A549 (cell line): Measurements from ENCODE around the gene NAA30.

Experiments used
- CEBPB ChIP-seq, 2 experiments: fragments of >200 bp in 1 of 2; sonication (Bioruptor Twin) in 1 of 2; formaldehyde crosslinking in 1 of 2; IDR thresholded peaks; 2 replicates each; pipeline ENCODE4 v1.6.1; 2012 to 2016
- CHD4 ChIP-seq: fragments of 200-600 bp; sonication (generic); IDR thresholded peaks from 2 replicates; pipeline ENCODE4 v1.6.1; 2016; ENCODE audit warnings: antibody characterized with exemption, mild to moderate bottlenecking, borderline replicate concordance
- CTCF ChIP-seq: fragments of >200 bp; sonication (Bioruptor Twin); formaldehyde crosslinking; IDR thresholded peaks from 3 replicates; pipeline ENCODE4 v1.5.1; 2016
- EP300 ChIP-seq, 2 experiments: fragments of >200 bp; sonication (Bioruptor Twin); formaldehyde crosslinking; IDR thresholded peaks; 2 replicates in 1 of 2; 3 replicates in 1 of 2; pipeline ENCODE4 v1.6.1; 2016 to 2017
- HDAC2 ChIP-seq: fragments of 200-600 bp; sonication (generic); IDR thresholded peaks from 2 replicates; pipeline ENCODE4 v1.6.1; 2016
- HMGXB4 ChIP-seq: fragments of 250-450 bp; sonication (Bioruptor Pico); IDR thresholded peaks from 2 replicates; pipeline ENCODE4 v1.5.0; 2021; ENCODE audit warnings: mild to moderate bottlenecking, moderate library complexity, borderline replicate concordance
- MAX ChIP-seq: IDR thresholded peaks from 2 replicates; pipeline ENCODE4 v1.6.1; 2012
- POLR2A ChIP-seq: IDR thresholded peaks from 2 replicates; pipeline ENCODE4 v1.6.1; 2012; ENCODE audit warnings: mild to moderate bottlenecking, low read length
- SMC3 ChIP-seq: fragments of >200 bp; sonication (Bioruptor Twin); formaldehyde crosslinking; IDR thresholded peaks from 3 replicates; pipeline ENCODE4 v1.6.1; 2018; ENCODE audit warnings: inconsistent platforms
- TP53 ChIP-seq: fragments of 250-450 bp; sonication (Bioruptor Pico); IDR thresholded peaks from 2 replicates; pipeline ENCODE4 v1.5.0; 2021; ENCODE audit warnings: mild to moderate bottlenecking, moderate library complexity
- USF2 ChIP-seq: fragments of 450-650 bp; IDR thresholded peaks from 2 replicates; pipeline ENCODE4 v1.6.1; 2014; ENCODE audit warnings: antibody characterized with exemption
- ZFP36 ChIP-seq: fragments of 450-650 bp; IDR thresholded peaks from 2 replicates; pipeline ENCODE4 v1.6.1; 2014; ENCODE audit warnings: borderline replicate concordance; ENCODE audit not compliant: partially characterized antibody
- TF ChIP-seq, protein P1 (sequence below): fragments of 200-600 bp; sonication (generic); IDR thresholded peaks from 2 replicates; pipeline ENCODE4 v1.6.1; 2016; ENCODE audit warnings: antibody characterized with exemption, mild to moderate bottlenecking, moderate library complexity

DNA sequence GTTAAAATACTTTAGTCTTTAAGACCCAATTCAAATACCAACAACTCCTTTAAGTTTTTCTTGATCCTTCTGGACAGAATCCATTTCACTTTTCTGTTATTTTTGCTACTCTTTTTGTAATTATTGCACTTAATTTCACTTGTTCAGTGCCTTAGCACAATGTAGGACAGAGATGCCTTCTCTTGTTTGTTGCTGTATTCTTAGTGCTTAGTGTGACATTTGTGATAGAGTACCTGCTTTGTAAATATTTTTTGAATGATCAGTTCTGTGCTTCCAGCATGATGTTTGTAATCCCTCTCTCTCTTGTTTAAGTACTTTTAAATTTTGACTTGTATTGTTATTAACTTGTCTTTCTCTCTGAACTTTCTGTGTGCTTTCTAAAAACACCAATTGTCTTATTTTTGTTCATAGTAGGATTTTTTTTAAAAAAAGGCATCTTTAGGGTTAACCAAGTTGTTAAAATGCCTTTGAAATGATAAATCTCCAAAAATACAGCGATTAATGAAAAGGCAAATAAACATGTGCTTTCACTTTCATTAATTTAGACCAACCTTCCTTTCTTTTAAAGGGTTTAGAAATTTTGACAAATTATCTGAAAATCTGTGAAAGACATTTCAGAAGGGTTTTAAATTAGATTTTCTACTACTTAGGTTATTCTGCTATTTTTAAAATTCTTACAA is 11.9 kb downstream of the NAA30 start:
- no peak for TF ChIP-seq CTCF
- TF ChIP-seq SMC3: no peak
- TF ChIP-seq HDAC2: no peak
- no peak for TF ChIP-seq USF2
- TF ChIP-seq EP300 (IDR thresholded peaks at IDR 0.05): no peak
- no peak for TF ChIP-seq ZFP36
- TF ChIP-seq HMGXB4 (CRISPR knock-in tag): no peak
- TF ChIP-seq CEBPB (IDR thresholded peaks at IDR 0.05): no peak
- no peak for TF ChIP-seq TP53 (CRISPR knock-in tag)
- no peak for TF ChIP-seq MAX
- TF ChIP-seq, protein P1, sequence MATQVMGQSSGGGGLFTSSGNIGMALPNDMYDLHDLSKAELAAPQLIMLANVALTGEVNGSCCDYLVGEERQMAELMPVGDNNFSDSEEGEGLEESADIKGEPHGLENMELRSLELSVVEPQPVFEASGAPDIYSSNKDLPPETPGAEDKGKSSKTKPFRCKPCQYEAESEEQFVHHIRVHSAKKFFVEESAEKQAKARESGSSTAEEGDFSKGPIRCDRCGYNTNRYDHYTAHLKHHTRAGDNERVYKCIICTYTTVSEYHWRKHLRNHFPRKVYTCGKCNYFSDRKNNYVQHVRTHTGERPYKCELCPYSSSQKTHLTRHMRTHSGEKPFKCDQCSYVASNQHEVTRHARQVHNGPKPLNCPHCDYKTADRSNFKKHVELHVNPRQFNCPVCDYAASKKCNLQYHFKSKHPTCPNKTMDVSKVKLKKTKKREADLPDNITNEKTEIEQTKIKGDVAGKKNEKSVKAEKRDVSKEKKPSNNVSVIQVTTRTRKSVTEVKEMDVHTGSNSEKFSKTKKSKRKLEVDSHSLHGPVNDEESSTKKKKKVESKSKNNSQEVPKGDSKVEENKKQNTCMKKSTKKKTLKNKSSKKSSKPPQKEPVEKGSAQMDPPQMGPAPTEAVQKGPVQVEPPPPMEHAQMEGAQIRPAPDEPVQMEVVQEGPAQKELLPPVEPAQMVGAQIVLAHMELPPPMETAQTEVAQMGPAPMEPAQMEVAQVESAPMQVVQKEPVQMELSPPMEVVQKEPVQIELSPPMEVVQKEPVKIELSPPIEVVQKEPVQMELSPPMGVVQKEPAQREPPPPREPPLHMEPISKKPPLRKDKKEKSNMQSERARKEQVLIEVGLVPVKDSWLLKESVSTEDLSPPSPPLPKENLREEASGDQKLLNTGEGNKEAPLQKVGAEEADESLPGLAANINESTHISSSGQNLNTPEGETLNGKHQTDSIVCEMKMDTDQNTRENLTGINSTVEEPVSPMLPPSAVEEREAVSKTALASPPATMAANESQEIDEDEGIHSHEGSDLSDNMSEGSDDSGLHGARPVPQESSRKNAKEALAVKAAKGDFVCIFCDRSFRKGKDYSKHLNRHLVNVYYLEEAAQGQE: no peak
- TF ChIP-seq POLR2A: no peak
- no peak for TF ChIP-seq CHD4
